GM19025 (cell line): ENCODE measurements around the gene TMEM63A.
"Not testable (repeated sequence)": the region's sequence is repeated elsewhere in the genome, so short reads cannot be mapped to it uniquely, and the experiment has no call there.

Experiments
- ATAC-seq: cut with Tn5 transposase; IDR thresholded peaks from one replicate; pipeline ENCODE4 v1.9.1; 2021; ENCODE audit warnings: mild to moderate bottlenecking, low read depth, moderate library complexity; ENCODE audit not compliant: unreplicated experiment

TMEM63A gene

DNA sequence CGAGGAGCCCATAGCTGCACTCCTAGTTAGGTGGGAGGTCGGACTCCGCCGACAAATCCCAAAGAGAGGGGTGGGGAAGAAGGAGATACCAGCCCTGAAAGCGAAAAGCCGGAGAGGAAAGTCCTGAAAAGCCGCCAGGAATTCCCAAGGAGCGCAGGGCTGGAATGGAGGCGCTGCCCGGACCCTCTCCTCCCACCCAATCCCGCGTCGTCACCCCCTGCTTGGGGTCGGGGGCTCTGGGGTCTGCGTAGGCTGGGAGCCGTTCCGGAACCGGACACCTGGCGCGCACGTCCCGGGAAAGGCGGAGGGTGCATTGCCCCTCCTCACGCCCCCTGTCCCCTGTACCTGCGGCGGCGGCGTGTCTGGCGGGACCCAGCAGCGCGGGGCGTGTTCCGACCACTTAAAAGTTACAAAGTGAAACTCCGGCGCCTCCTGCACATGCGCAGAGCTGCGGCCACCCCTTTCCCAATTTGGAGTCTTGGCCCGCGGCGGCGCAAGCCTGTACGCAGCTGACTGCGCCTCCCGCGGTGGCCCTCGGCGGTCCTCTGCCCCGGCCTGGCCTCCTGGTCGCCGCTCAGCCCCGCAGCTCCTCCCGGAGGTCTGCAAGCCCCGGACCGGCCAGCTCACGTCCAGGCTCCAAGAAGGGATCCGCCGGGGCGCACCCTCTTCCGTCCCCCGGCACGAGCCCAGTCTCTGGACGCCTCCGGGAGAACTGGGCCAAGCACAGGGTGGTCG lies at the start of gene TMEM63A:
TSS of gene TMEM63A (minus strand) at position 422 of the 735 bp plus-strand sequence. CDS start 4,800 bp downstream, outside the sequence.
- ATAC-seq: peak; percentile 74

DNA sequence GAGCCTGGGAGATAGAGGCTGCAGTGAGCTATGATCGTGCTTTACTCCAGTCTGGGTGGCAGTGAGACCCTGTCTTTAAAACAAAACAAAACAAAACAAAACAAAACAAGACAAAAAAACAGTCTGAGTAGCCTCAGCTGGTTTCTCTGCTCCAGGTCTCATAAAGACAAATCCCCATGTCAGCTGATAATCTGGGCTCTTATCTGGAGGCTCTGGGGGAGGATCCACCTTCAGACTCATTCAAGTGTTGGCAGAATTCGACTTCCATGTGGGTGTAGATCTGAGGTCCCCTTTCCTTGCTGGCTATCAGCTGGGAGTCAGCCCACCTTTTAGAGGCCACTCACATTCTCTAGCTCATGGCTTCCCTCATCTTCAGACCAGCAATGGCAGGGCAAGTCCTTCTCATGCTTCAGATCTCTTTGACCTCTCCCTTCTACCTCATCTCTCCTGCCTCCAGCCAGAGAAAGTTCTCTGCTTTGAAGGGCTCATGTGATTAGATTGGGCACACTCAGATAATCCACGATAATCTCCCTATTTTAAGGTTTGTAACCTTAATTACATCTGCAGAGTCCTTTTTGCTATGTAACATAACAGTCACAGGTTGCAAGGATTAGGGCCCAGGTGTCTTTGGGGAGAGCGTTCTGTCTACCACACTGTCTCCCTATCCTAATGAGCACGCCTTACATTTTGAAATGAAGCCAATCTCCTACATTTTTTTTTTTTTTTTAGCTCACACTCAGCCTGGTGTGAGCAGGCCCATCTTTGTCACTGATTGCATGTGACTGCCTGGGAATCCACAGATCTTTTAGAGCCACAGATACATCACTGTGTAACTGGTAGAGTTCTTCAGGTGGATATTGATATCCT lies 49.3 kb upstream of the TMEM63A start:
- no peak for ATAC-seq

DNA sequence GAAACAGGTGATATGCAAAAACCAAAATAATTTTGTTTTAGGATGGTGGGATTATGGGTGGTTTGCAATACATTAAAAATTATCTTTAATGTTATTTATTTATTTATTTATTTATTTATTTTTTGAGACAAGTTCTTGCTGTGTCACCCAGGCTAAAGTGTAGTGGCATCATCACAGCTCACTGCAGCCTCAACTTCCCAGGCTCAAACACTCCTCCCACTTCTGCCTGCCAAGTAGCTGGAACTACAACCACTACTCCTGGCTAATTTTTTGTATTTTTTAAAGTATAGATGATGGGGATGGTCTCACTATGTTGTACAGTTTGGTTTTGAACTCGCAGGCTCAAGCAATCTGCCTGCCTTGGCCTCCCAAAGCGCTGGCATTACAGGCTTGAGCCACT lies 48.4 kb upstream of the TMEM63A start:
- no peak for ATAC-seq

DNA sequence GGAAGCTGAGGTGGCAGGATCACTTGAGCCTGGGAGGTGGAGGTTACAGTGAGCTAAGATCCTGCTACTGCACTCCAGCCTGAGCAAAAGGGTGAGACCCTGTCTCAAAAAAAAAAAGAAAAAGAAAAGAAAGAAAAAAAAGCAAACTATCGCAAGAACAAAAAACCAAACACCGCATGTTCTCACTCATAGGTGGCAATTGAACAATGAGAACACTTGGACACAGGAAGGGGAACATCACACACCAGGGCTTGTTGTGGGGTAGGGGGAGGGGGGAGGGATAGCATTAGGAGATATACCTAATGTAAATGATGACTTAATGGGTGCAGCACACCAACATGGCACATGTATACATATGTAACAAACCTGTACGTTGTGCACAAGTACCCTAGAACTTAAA lies 47.3 kb upstream of the TMEM63A start:
- ATAC-seq: not testable (repeated sequence)

DNA sequence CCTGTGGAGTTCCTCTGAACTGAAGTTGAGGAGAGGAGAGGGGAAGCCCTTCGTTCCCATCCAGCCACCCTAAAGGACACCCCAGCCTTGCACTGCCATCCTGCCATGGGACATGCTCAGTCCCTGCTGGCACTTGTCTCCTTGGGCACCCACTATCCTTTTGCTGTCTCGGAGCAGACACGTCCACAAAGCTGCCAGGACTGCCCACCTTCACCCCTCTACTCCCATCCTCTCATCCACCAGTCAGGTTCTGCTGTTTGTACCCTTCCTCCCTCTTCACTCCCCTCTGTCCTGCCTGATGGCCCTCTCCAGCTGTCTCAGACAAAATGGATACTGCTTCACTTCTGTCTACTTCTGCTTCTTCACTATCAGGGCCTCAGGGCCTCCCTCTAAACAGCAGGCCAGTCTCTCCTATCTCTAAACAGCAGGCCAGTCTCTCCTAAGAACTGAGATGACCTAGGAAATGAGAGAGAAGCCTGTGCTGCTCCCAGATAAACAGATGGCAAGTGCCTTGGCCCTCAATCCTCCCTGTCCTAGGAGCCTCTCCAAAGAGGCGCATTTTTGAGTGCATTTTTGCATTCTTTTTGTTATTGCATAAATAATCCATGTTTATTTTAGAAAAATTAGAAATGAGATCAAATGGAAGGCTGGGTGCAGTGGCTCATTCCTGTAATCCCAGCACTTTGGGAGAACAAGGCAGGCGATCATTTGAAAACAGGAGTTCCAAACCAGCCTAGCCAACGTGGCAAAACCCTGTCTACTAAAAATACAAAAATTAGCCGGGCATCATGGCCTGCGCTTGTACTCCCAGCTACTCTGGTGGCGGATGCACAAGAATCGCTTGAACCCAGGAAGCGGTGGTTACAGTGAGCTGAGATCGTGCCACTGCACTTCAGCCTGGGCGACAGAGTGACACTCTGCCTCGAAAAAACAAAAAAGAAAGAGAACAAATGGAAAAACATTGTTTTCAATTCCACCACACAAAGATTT lies 46.3 kb upstream of the TMEM63A start:
- ATAC-seq: no peak

DNA sequence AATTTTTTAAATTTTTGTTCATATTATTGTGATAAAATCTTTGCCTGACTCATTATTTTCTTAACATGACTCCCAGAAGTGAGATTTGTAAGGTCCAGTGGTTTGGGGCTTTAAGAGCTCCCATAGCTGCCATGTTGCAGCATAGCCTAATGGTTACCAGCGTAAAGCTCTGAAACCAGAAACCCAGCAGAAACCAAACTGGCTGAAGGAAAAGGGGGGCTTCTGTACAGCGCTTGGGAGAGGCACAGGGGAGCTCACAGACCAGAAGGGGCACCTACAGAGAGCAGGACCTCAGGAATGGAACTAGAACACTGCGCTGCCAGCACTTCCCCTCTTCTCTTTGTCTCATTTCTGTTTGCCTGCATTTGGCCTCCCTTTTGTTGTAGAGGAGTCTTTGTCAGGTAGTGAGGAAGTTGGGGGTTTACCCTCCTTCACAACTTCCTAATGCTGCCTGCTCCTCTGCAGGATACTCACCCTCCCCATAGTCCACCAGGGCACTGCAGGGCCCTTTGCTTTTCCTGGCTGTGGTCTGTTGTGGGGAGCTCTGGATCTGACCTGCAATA lies 44.5 kb upstream of the TMEM63A start:
- no peak for ATAC-seq

DNA sequence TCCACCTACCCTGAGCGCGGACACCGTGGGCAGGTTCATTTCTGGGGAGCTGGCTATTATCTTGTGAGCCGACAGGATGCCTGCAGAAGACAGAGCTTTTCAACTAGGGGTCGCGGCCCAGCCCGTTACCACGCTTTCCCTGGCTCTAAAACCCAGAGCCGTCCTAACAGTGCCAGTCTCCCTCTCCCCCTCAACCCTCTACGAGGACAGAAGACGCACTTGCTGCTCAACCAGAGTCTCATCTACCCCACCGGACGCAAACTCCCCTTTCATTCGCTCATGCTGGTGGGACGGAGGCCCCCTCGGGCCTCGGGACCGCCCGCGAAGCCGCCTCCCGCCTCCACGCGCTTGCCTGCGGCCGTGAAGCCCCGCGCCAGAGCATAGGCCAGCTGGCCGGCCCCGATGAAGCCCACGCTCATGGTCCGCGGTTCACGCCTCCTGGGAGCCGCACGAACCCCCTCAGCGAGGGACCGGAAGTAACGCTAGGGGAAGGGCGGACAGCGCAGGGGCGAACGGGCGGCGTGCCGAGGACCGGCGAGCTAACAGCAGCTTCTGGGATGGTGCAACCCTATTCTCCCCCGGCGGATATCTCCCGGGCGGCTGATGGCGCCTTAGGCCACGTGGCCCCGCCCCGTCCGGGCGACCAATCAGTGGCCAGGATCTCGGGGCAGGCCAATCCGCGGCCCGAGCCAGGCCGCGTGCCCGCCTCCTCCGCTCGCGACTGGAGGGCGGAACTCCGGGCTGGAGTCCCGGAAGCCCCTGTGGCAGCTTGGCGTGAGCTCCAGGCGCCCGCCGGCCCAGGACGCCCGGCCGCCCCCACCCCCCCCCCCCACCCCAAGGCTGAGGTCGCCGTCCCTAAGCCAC lies 41.7 kb upstream of the TMEM63A start, which contains the start of gene PYCR2:
TSS of gene PYCR2 (minus strand) at position 559 of the 864 bp plus-strand sequence. CDS start at position 419, 140 bp downstream.
- peak; percentile 98 for ATAC-seq

DNA sequence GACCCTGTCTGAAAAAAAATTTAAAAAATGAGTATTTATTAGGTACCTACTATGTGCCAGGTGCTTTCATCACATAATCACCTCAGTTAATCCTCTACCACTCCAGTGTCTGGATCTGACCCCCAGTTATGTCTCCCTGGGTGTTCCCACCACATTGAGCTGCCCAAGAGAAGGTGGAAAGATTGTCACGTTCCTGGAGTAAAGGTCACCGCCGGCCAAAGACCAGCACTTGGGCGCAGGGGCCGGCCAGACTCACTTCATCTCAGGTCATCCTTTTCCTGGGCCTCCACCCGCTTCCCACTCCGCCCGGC lies 41.2 kb upstream of the TMEM63A start:
- no peak for ATAC-seq

DNA sequence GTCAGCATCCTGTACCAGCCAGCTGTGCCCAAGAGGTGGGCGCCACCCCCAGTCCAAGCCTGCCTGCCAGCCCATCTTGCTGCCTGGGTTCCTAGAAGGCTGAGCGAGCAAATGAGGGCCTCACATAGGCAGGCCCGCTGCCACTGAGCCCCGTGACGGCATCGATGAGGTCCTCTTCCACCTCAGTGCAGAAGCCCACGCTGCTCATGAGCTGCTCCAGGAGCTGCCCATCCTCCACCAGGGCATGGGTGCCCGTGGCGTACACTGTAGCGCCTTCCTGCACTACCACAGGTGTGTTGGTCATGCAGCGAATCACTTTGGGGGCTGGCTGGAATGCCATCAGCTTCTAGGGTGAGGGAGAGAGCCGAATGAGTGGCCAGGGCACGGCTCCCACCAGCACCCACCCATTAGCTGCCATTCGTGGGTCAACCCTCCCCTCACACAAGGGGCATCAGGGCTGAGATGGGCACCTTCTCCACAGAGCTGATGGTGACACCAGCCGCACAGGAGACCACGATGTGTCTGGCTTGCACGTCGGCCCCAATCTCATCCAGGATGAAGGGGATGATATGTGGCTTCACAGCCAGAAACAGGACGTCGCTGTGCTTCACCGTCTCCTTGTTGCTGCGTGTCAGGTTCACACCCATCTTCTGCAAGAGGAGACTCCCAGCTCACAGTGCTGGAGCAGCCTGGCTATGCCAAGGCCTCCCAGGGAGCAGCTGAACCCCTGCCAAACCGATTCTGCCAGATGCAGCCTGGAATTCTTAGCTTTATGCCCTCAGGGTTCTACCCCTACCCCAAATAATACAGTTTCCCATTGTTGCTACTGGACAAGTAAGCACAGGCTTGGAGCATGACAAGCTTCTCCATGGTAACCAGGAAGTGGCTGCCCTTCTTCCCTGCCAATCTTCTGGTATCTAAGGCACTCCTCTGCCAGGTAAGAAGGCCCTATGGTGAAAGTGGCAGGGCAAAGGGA lies 39.8 kb upstream of the TMEM63A start:
- ATAC-seq: no peak

DNA sequence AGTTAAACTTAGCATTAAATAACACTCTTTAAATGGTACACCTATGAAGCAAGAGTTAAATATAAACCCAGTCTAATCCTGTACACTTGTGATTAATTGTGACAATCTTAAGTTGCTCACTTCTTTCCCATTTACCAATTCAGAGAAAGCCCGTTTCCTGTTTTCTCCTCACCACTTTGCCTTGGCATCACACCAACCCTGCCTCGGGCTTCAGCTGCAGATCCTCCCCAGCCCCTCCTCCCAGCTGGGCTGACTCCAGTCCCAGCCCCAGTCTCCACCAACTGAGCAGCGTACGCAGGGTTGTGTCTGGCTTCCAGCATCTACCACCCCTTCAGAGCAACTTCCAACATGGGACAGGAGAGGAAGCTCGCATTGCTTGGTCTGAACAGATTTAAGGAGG lies 37.7 kb upstream of the TMEM63A start:
- ATAC-seq: no peak

DNA sequence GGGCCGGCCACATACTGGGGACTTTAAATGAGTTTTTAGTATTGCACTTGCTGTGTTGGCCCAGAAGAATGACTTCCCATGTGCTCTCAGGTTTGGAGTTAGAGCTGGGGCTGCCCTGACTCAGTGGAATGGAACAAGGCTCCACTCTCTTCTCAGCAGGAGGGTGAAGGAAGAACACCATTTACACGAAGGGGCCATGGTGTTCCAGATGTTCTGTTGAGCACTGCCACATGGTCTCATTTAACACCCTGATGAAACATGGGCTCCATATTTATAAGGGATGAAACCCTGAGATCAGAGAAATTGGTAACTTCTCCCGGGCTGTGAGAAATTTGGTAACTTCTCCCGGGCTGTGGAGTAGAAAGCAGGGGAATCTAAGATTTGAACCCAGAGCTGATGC lies 36.1 kb upstream of the TMEM63A start:
- ATAC-seq: no peak

DNA sequence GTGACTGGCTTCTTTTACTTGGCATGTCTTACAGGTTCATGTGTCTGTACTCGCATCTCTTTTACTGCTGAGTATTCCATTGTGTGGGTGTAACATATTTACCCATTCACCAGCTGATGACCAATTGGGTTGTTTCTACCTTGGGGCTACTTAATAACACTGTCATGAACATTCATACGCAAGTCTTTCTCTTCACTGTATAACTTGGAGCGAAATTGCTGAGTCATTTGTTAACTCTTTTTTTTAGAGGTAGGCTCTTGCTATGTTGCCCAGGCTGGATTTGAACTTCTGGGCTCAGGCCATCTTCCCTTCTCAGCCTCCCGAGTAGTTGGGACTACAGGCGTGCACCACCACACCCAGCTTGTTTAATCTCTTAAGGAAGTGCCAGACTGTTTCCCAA lies 35.4 kb upstream of the TMEM63A start:
- ATAC-seq: no peak

DNA sequence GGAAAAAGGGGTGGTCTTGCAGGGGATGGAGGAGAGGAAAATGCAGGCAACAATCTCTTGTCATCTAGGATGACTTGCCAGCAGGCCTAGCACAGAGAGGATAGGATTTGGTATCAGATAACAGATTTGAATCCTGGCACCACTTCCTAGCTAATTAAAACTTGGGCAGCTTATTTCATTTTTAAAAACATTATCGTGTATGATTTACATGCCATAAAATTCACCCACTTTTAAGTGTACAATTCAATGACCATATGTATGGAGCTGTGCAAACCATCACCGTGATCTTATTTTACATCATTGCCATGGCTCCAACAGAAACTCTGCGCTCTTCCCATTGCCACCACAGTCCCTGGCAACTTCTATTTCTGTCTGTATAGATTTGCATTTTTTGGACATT lies 34.9 kb upstream of the TMEM63A start:
- ATAC-seq: no peak

DNA sequence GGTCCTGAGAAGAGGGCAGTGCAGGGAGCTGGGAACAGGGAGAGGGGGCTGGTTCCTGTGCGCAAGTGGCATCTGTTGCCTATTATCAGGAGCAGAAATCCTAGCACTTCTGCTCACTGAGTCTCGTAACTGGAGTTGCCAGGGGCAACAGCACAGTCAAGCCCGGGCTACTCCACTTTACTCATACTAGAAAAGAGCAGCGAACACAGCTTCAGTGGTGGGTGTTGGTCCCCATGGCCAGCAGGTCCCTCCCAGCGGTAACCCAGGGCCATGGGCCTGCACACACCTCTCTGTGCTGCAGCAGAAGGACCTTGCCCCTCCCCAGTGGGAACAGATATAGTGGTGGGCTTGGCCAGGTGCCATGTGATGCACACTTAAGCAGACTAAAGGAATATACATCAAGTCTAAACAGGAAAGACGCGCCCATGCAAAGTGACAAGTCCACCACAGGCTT lies 33.4 kb upstream of the TMEM63A start:
- ATAC-seq: no peak

DNA sequence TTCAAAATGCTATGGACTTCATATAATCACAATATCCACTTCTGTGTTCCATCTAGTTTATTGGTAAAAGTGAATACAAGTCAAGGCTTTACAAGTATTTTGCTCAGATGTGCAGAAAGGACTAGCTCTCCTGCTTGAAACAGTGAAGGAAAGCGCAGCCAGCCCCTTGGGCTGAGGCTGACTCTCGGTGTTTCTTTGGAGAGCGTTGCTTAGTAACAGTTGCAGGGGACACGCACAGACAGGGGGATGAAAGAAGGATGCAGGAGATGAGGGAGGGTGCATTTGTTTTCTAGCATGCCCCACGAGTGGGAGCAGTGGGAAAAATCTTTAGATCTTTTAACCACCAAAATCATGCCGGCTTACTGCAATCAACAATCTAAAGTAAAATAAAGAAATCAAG lies 32.8 kb upstream of the TMEM63A start:
- no peak for ATAC-seq

DNA sequence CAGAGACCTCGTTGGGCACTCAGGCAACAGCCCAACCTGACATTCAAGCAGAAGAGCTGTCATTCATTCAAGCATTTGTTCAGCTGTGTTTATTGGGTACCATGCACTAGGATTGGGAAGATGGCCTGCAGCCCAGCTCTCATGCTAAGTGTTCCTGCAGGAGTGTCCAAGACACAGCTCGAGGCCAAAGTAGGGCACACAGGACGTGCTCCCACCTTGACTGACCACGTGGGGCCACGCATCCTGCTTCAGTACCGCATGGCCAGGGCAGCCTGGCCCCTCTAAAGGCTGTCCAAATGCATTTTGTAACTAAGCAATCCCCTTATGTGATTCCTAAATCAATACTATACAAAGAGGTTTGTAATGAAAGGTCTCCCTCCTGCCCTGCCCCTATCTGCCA lies 32.2 kb upstream of the TMEM63A start:
- ATAC-seq: no peak

DNA sequence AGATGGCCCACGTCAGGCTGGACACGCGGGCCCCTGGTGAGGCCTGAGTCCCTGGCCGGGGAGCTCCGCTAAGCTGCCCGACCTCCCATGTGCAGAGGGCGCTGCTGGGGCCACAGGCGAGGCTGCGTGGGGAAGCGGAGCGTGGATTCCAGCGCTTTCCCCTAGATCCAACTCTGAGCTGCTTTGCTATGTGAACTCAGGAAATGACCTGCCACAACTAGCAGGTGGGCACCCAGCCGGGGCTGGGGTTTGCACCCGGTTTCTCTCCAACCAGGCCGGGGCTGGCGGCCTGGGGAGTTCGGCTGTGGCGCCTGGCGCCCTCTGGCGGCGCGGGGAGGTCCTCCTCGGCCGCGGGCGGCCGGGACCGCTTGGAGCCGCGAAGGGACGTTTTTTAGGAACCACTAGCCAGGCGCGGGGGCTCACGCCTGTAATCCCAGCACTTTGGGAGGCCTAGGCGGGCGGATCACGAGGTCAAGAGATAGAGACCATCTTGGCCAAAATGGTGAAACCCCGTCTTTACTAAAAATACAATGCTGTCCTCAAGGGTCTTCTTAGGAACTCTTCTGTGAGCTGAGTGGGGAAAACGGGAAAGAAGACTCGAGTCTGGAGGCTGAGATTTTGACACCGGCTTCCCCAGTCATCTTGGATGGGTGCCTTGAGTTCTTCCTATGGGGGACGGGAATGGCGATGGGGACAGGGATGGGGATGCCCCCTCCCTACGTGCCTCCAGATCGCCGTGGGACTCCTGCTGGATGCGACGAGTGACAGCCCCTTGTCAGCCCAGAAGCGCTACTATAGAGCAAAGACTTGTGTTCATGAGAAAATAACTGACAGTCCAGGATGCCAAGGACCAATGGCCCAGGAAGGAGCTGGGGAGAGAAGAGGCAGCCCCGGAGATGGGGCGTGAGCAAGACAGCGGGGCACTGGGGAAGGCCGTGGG lies 29.3 kb upstream of the TMEM63A start:
- peak; percentile 84 for ATAC-seq
